ENCODE measurements around the gene LDLRAD4. TPM values are rescaled to one million over a fixed set of nuclear protein-coding genes. Genes with fewer than 3 reads are reported as not detected.

Gene LDLRAD4
- total and polyA plus RNA-seq, 2 donors (not counting 1 experiment from before 2014, with no cell fraction given), result 13.9 to 35.7 TPM

DNA sequence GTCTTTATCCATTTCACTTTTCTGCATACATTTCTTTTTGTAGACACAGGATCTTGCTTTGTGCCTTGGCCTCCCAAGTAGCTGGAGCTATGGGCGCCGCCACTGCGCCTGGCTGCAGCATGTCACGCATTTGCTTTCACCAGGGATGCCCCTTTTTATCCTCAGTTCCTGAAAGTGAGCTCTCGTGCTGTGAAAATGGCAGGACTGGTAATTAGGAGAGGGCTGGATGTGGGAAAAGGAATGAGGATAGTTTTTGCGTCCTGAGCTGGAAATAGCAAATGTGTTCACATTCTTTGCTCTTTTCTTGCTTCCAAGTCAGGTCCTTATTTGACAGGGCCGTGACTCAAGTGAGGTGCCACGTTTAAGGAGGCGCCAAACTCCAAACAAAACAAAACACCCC lies 104.6 kb downstream of the LDLRAD4 start:
- WGBS (ENCODE audit: insufficient coverage), result 93% methylated on average over 5 of the region's 9 CpGs
- H3K4me3 ChIP-seq (ENCODE audit: control extremely low read depth in 1 of 5, extremely low read depth in 1 of 5, insufficient read depth in 1 of 5, low read depth in 2 of 5, low read length in 4 of 5), result no peak overlapping the region
- H3K27ac Mint-ChIP-seq, result no peak overlapping the region
- no peaks in the 10 kb centered on the region for H3K36me3 ChIP-seq (replicated peaks in 1 of 2; ENCODE audit: control extremely low read depth in 1 of 2, control insufficient read depth in 1 of 2, extremely low read depth in 1 of 2, insufficient read depth in 2 of 2, low read length in 1 of 2)
- H3K4me3 Mint-ChIP-seq, result no peak overlapping the region
- no peak overlapping the region for H3K4me2 ChIP-seq (replicated peaks; ENCODE audit: low read depth, low read length, poor library complexity, severe bottlenecking)
- H3K9me3 Mint-ChIP-seq (ENCODE audit: insufficient read depth), result peaks cover 2% of the 10 kb centered on the region
- H3K27me3 ChIP-seq (replicated peaks in 1 of 4; ENCODE audit: control extremely low read depth in 1 of 4, control insufficient read depth in 3 of 4, insufficient read depth in 4 of 4, low read length in 3 of 4), result peaks cover 0 to 4% (median 0%) of the 10 kb centered on the region in 4 experiments
- H2AFZ ChIP-seq (ENCODE audit: insufficient read depth, low read depth, low read length, poor library complexity, severe bottlenecking), result no peak overlapping the region
- POLR2A ChIA-PET, result no interaction called here
- peaks cover 2% of the 10 kb centered on the region for H3K27me3 Mint-ChIP-seq
- peaks cover 3% of the 10 kb centered on the region in 2 donors for H3K4me1 ChIP-seq (ENCODE audit: control insufficient read depth in 2 of 2, insufficient read depth in 2 of 2, low read length in 2 of 2)
- H4K20me1 ChIP-seq (ENCODE audit: control insufficient read depth, insufficient read depth, low read length, poor library complexity, severe bottlenecking), result no peaks in the 10 kb centered on the region
- ATAC-seq (ENCODE audit: low read depth) (no peak), DNase-seq (no peak)
- intact Hi-C loops (cut with micrococcal nuclease), result no loop called here
- CTCF ChIA-PET, result no interaction called here
- no peak overlapping the region for H3K27ac ChIP-seq (ENCODE audit: low read length in 2 of 2)
- TF ChIP-seq, protein P1, sequence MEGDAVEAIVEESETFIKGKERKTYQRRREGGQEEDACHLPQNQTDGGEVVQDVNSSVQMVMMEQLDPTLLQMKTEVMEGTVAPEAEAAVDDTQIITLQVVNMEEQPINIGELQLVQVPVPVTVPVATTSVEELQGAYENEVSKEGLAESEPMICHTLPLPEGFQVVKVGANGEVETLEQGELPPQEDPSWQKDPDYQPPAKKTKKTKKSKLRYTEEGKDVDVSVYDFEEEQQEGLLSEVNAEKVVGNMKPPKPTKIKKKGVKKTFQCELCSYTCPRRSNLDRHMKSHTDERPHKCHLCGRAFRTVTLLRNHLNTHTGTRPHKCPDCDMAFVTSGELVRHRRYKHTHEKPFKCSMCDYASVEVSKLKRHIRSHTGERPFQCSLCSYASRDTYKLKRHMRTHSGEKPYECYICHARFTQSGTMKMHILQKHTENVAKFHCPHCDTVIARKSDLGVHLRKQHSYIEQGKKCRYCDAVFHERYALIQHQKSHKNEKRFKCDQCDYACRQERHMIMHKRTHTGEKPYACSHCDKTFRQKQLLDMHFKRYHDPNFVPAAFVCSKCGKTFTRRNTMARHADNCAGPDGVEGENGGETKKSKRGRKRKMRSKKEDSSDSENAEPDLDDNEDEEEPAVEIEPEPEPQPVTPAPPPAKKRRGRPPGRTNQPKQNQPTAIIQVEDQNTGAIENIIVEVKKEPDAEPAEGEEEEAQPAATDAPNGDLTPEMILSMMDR (IDR thresholded peaks at IDR 0.05), result no peak
- peaks cover 0 to 7% (median 3%) of the 10 kb centered on the region in 3 donors for H3K9me3 ChIP-seq (ENCODE audit: control extremely low read depth in 1 of 3, control insufficient read depth in 2 of 3, insufficient read depth in 1 of 3, low read length in 2 of 3)
- H3K9ac ChIP-seq (ENCODE audit: low read length), result no peak overlapping the region
- no peaks in the 10 kb centered on the region for H3K79me2 ChIP-seq (ENCODE audit: control insufficient read depth, insufficient read depth, low read length)
- H3K4me1 Mint-ChIP-seq, result peaks cover 5% of the 10 kb centered on the region

DNA sequence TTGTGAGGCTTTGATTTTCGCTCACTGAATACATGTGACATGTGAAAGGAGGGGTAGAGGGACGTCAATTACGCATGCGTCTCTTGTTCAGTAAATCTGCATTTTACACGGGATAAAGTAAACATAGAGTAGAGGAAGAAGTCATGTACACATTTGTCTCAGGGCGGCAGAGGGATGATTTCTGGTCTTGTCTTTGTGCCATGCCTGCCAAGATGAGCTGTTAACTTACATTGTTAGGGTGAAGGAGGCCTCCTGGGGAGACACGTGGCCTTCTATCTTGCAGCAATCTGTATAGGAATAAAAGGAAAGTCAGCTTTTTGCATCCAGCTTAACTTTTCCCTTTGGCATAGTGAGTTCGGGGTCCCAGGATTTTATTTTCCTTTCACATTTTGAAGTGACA lies 106.3 kb downstream of the LDLRAD4 start:
- H4K20me1 ChIP-seq (ENCODE audit: control insufficient read depth, insufficient read depth, low read length, poor library complexity, severe bottlenecking), result no peaks in the 10 kb centered on the region
- peaks cover 5% of the 10 kb centered on the region for H3K4me1 Mint-ChIP-seq
- ATAC-seq (ENCODE audit: low read depth) (no peak), DNase-seq (no peak)
- no peak overlapping the region for H3K9ac ChIP-seq (ENCODE audit: low read length)
- no peaks in the 10 kb centered on the region for H3K36me3 ChIP-seq (replicated peaks in 1 of 2; ENCODE audit: control extremely low read depth in 1 of 2, control insufficient read depth in 1 of 2, extremely low read depth in 1 of 2, insufficient read depth in 2 of 2, low read length in 1 of 2)
- H3K4me2 ChIP-seq (replicated peaks; ENCODE audit: low read depth, low read length, poor library complexity, severe bottlenecking), result no peak overlapping the region
- TF ChIP-seq EZH2 (IDR thresholded peaks at IDR 0.05; ENCODE audit: borderline replicate concordance, insufficient read depth, low read depth, low read length, poor library complexity, severe bottlenecking), result no peak
- TF ChIP-seq, protein P1 (IDR thresholded peaks at IDR 0.05), result no peak
- intact Hi-C loops (cut with micrococcal nuclease), result no loop called here
- H3K79me2 ChIP-seq (ENCODE audit: control insufficient read depth, insufficient read depth, low read length), result no peaks in the 10 kb centered on the region
- CTCF ChIA-PET, result no interaction called here
- WGBS (ENCODE audit: insufficient coverage), result 97% methylated on average over 7 of the region's 8 CpGs
- no peak overlapping the region for H3K27ac Mint-ChIP-seq
- no peak overlapping the region for H3K4me3 ChIP-seq (ENCODE audit: control extremely low read depth in 1 of 5, extremely low read depth in 1 of 5, insufficient read depth in 1 of 5, low read depth in 2 of 5, low read length in 4 of 5)
- peaks cover 0 to 4% (median 0%) of the 10 kb centered on the region in 4 experiments for H3K27me3 ChIP-seq (replicated peaks in 1 of 4; ENCODE audit: control extremely low read depth in 1 of 4, control insufficient read depth in 3 of 4, insufficient read depth in 4 of 4, low read length in 3 of 4)
- no peak overlapping the region for H2AFZ ChIP-seq (ENCODE audit: insufficient read depth, low read depth, low read length, poor library complexity, severe bottlenecking)
- no peak overlapping the region for H3K27ac ChIP-seq (ENCODE audit: low read length in 2 of 2)
- POLR2A ChIA-PET, result no interaction called here
- H3K27me3 Mint-ChIP-seq, result peaks cover 5% of the 10 kb centered on the region
- H3K4me3 Mint-ChIP-seq, result no peak overlapping the region
- peaks cover 3% of the 10 kb centered on the region in 2 donors for H3K4me1 ChIP-seq (ENCODE audit: control insufficient read depth in 2 of 2, insufficient read depth in 2 of 2, low read length in 2 of 2)
- H3K9me3 ChIP-seq (ENCODE audit: control extremely low read depth in 1 of 3, control insufficient read depth in 2 of 3, insufficient read depth in 1 of 3, low read length in 2 of 3), result peaks cover 0 to 9% (median 4%) of the 10 kb centered on the region in 3 donors
- peaks cover 3% of the 10 kb centered on the region for H3K9me3 Mint-ChIP-seq (ENCODE audit: insufficient read depth)
